Type B pancreatic cell (in vitro differentiated cells): ENCODE results near the gene NDUFC1. TPM values are rescaled to one million over a fixed set of nuclear protein-coding genes. Genes with fewer than 3 reads are reported as not detected.

Source experiments
- DNase-seq: peaks from one replicate; pipeline ENCODE4 v3.0.0; 2021; ENCODE audit warnings: mixed read lengths; ENCODE audit not compliant: unreplicated experiment; ENCODE audit errors: extremely low spot score
- H3K27ac Mint-ChIP-seq: 2 replicates; pipeline ENCODE4 v1.8.0; 2021; ENCODE audit warnings: mild to moderate bottlenecking, mixed read lengths
- H3K27me3 Mint-ChIP-seq: 2 replicates; pipeline ENCODE4 v1.8.0; 2021; ENCODE audit warnings: mixed read lengths
- H3K36me3 Mint-ChIP-seq: 2 replicates; pipeline ENCODE4 v1.8.0; 2021; ENCODE audit warnings: mixed read lengths
- H3K4me1 Mint-ChIP-seq: one replicate; pipeline ENCODE4 v1.8.0; 2021; ENCODE audit warnings: mixed read lengths; ENCODE audit not compliant: unreplicated experiment
- H3K4me3 Mint-ChIP-seq: 2 replicates; pipeline ENCODE4 v1.8.0; 2021; ENCODE audit warnings: mild to moderate bottlenecking, mixed read lengths
- H3K9me3 Mint-ChIP-seq: 2 replicates; pipeline ENCODE4 v1.8.0; 2021; ENCODE audit warnings: mixed read lengths
- total RNA-seq: library from RNA; stranded (reverse); gene quantifications from 2 replicates; pipeline ENCODE4 v1.2.1, GENCODE V29; 2021; ENCODE audit warnings: low replicate concordance
- TF ChIP-seq, protein P1 (sequence below): fragments of 200-600 bp; sonication (generic); conservative IDR thresholded peaks from 2 replicates; pipeline ENCODE4 v1.5.0; 2021; ENCODE audit warnings: antibody characterized with exemption, mild to moderate bottlenecking

NDUFC1 gene
- total RNA-seq, 1 donor from 2014 or later, result 47.2 TPM

DNA sequence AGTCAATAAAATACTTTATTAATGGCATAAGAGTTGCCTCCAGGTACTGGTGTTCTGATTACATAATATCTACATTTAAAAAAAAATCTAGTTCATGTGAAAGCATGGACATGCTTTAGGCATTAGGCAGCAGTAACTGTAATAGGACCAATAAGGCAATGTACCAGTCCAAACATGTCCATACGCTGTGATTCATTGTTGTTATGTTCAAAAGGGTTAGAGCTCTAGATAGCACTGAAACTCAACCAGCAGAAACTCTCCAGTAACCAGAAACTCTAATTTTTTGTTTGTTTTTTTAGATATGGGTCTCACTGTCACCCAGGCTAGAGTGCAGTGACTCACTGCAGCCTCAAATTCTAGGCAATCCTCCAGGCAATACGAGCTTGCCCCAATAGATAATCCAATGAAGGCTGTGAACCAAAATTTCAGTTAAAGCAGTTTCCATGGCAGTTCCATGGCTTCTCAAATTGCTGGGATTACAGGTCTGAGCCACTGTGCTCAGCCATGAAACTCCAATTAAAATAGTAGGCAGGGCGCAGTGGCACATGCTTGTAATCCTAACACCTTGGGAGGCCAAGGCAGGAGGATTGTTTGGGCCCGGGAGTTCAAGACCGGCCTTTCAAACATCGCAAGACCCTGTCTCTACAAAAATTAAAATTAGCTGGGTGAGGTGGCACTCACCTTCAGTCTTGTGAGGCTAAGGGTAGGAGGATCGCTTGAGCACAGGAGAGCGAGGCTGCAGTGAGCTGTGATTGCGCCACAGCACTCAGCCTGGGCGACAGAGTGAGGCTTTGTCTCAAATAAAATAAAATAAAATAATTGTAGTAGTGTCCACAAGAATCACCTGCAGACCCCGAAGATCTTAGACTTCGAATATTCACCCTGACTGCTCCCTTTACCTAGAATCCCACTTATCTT, 58.6 kb downstream of the NDUFC1 start:
- peak overlapping the region; percentile 41 for H3K27ac Mint-ChIP-seq
- TF ChIP-seq, protein P1, sequence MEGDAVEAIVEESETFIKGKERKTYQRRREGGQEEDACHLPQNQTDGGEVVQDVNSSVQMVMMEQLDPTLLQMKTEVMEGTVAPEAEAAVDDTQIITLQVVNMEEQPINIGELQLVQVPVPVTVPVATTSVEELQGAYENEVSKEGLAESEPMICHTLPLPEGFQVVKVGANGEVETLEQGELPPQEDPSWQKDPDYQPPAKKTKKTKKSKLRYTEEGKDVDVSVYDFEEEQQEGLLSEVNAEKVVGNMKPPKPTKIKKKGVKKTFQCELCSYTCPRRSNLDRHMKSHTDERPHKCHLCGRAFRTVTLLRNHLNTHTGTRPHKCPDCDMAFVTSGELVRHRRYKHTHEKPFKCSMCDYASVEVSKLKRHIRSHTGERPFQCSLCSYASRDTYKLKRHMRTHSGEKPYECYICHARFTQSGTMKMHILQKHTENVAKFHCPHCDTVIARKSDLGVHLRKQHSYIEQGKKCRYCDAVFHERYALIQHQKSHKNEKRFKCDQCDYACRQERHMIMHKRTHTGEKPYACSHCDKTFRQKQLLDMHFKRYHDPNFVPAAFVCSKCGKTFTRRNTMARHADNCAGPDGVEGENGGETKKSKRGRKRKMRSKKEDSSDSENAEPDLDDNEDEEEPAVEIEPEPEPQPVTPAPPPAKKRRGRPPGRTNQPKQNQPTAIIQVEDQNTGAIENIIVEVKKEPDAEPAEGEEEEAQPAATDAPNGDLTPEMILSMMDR, result no peak
- H3K36me3 Mint-ChIP-seq, result no peaks in the 10 kb centered on the region
- H3K27me3 Mint-ChIP-seq, result no peaks in the 10 kb centered on the region
- H3K4me1 Mint-ChIP-seq, result peaks cover 16% of the 10 kb centered on the region
- H3K4me3 Mint-ChIP-seq, result no peak overlapping the region
- no peak for DNase-seq
- H3K9me3 Mint-ChIP-seq, result peaks cover 7% of the 10 kb centered on the region

DNA sequence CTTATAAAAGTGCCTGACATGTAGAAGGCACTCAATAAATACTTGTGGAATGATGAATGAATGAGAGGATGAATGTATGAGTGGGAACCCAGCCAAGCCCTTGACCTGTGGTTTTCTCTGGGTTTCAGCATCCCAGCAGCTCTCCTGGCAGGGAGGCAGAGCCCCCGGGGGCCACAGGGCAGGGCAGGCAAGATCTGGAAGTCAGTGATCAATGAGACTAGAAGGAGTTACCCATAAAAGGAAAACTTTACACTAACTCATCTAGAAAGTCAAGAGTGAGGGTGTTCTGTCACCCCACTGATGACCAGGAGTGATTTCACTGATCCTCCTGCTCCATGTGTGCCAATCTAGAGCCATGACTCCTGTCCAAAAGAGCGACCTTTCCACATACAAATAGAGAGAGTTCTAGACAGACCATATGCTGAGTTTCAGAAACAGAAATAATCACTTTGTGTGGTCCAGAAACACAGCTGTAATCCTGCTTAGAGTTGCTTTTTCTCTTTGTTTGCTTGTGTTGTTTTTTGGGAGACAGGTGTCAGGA, 59.7 kb downstream of the NDUFC1 start:
- Mint-ChIP-seq H3K9me3 (peaks cover 8% of the 10 kb centered on the region), H3K4me3 (no peak overlapping the region), H3K27me3 (no peaks in the 10 kb centered on the region), H3K4me1 (peaks cover 14% of the 10 kb centered on the region), H3K27ac (peak overlapping the region; percentile 23), H3K36me3 (no peaks in the 10 kb centered on the region)
- DNase-seq, result no peak
- TF ChIP-seq, protein P1, result no peak

DNA sequence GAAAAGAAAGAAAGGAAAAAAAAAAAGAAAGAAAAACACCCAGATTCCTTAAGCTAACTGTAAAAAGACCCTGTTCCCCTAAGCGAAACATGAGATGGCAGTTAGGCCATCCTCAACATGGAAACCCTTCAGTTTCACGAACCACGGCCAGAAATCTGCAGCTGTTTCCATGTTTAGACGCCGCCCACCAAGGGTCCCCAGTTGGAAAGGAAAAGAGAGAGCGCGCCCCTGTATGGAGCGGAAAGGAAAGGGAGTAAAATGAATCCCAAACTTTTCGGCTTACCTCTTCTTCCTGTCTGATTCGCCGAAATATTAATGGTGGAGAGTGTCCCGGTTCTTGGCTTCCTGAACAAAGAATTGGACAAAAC, 60.5 kb downstream of the NDUFC1 start:
- no peaks in the 10 kb centered on the region for H3K27me3 Mint-ChIP-seq
- H3K4me3 Mint-ChIP-seq, result no peak overlapping the region
- no peak overlapping the region for H3K27ac Mint-ChIP-seq
- TF ChIP-seq, protein P1, result no peak
- peaks cover 8% of the 10 kb centered on the region for H3K9me3 Mint-ChIP-seq
- peaks cover 14% of the 10 kb centered on the region for H3K4me1 Mint-ChIP-seq
- no peaks in the 10 kb centered on the region for H3K36me3 Mint-ChIP-seq
- DNase-seq, result no peak

DNA sequence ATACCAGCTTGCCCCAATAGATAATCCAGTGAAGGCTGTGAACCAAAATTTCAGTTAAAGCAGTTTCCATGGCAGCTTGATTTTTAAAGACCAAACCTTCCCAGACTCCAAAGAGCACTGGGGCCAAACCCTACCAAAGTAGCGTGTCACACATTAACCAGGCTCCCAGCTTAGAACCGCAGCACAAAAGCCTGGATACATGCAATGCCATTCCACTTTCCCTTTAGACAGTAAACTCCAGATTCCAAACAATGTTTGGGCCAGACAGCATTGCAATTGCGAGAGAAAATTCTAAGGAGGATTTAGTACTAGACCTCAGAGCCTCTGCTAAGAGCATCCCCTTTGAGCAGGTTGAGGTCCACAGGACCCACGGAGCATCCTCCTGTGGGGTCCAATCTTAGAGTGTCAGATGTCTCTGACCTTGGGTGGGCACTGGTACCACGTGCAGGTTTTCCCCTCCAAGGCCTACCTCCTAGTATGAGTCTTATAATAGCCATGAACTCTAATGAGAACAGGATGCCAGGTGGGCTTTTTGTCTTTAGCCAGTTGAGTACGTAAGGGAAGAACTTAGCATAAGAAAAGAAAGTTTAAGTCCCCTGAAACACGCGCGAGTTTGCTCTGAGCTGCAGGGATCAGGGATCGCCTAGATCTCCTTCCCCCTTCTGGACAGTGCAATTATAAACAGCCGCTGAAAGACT, 61.0 kb downstream of the NDUFC1 start:
- H3K4me1 Mint-ChIP-seq, result peaks cover 14% of the 10 kb centered on the region
- DNase-seq, result no peak
- no peak overlapping the region for H3K4me3 Mint-ChIP-seq
- no peaks in the 10 kb centered on the region for H3K27me3 Mint-ChIP-seq
- no peak overlapping the region for H3K27ac Mint-ChIP-seq
- H3K36me3 Mint-ChIP-seq, result no peaks in the 10 kb centered on the region
- TF ChIP-seq, protein P1, result no peak
- peaks cover 8% of the 10 kb centered on the region for H3K9me3 Mint-ChIP-seq

Other genes with a start within 250 kb of the NDUFC1 start
- gene ELF2, start 125.3 kb downstream of the NDUFC1 start, total RNA-seq, result 41.8 and 42.1 TPM in 2 replicates
- 1.3 and 1.7 TPM in 2 replicates for gene MGARP, start 22.3 kb downstream of the NDUFC1 start, total RNA-seq
- gene NAA15, start 972 bp downstream of the NDUFC1 start, total RNA-seq, result 47.4 and 61.2 TPM in 2 replicates
- gene RAB33B, start 151.6 kb upstream of the NDUFC1 start, total RNA-seq, result 7.8 and 9.0 TPM in 2 replicates